Activated CD8-positive, alpha-beta memory T cell treated with anti-CD3 and anti-CD28 coated beads, Interleukin-2, amount 50 U/mL, for 1 hour (primary cell): ENCODE data around the gene MICOS13.

Experiments
- DNase-seq: peaks from one replicate; pipeline ENCODE4 v3.0.0-alpha.2; 2020; ENCODE audit errors: extremely low read depth

The MICOS13 gene

DNA sequence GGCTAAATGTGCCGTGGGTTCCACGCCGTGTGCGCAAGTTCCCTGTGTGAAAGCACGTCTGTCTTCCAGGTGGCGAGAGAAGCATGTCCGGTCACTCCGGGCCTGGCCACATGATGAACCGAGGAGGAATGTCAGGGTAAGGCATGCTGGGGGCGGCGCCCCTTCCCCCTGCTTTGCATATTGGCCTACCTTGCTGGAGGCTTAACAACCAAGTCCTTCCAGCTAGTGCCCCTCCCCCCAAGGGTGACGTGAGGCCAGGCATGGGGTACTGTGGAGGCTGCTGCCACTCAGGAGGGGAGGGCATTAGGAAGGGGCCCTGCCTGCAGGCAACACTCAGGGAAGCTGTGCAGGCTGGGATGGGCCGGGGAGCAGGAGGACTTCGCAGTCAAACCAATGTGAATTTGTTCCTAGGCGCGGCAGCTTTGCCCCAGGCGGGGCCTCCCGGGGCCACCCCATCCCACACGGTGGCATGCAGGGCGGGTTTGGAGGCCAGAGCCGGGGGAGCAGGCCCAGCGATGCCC, 12.5 kb downstream of the MICOS13 start:
- no peak for DNase-seq

DNA sequence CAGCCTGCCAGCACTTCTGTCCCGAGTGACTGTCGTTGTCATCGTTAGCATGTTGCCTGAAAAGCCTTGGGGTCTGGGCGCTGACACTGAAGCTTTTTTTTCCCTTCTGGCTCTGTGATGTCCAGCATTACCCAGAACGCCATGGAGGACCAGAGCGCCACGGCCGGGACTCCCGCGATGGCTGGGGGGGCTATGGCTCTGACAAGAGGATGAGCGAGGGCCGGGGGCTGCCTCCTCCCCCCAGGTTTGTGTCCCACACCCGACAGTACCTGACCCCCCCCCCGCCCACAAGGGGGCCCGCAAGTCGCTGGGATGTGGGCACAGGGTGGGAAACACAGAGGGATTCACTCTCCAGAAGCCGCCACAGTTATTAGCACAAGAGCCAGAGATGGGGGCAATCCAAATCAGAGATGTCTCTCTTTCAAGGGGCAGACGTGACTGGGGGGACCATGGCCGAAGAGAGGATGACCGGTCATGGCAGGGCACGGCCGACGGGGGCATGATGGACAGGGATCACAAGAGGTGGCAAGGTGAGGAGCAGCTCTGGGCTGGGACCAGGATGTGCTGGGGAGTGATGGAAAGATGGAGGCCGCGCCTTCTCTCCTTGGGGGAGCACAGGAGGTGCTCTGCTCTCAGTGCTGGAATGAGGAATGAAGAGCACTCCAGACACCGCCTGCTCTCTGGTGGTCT, 13.2 kb downstream of the MICOS13 start:
- no peak for DNase-seq

DNA sequence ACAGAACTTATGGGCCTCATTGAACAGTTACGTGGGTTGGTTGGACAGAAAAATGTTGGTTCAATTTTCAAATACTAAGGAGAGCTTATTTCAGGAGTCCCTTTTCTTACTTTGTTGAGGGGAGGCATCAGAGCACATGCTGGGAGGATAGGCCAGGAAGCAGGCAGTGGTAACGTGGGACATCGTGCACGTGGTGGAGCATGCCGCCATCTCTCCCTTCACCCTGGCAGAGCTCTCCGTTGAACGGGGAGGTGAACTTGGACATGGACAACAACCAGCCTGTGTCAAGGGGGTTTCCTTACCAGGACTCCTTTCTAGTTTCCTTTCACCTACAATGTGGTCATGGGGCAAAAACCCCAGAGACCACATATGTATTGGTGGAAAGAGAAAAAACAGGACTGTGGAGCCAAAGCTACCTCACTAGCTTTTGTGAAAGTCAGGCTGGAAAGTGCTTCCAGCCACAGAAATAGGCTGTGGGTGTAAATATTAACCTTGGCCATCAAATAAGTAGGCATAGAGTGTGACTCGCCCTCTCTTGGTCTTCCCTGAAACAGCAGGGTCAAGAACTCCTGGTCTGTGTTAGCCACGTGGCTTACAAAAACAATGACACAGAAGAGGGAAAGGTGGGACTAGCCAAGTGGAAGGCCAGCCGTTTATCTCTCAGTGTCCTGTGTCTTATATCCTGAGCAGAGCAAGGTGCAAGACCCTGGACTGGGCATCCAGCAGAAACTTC, 14.4 kb downstream of the MICOS13 start:
- no peak for DNase-seq

DNA sequence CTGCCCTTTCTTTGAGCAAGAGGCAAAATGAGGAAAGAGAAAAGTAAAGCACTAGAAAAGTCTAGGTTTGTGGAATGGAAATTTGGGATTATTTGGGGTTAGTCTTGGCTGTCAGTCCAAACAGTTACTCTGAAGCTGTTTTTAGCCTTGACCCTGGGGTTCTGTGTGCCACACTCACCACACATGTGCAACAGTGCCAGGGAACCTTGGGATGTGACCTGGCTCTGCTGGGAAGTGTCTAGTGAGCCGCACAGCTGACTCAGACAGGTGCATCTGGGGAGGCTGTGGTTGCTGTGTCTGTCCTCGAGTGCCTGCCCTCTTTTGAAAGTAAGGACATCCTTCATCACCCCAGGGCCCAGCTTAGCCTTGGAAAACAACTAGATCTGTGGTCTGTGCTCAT, 15.8 kb downstream of the MICOS13 start:
- DNase-seq: no peak

DNA sequence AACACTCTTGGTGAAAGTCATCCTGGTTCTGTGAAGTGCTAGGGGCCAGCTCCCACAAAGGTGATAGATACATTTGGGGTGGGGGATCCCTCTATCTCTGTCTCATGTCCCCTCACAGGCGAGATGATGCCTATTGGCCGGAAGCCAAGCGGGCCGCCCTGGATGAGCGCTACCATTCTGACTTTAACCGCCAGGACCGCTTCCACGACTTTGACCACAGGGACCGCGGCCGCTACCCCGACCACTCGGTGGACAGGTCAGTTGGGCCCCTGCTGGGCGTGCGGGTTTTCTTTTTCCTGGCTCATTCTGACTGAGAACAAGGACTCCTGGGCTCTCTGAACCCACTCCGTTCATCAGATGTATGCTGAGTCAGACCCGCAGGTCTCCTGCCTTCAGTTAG, 16.4 kb downstream of the MICOS13 start:
- DNase-seq: no peak

DNA sequence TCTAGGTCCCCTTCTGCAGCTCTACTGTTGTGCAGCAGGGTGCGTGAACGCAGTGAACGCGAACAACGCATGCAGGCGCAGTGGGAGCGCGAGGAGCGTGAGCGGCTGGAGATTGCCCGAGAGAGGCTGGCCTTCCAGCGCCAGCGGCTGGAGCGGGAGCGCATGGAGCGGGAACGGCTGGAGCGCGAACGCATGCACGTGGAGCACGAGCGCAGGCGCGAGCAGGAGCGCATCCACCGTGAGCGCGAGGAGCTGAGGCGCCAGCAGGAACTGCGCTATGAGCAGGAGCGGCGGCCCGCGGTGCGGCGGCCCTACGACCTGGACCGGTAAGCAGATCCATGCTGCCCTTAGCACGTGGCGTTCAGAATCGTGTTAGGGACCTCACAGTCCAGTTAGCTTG, 18.8 kb downstream of the MICOS13 start:
- DNase-seq: no peak

DNA sequence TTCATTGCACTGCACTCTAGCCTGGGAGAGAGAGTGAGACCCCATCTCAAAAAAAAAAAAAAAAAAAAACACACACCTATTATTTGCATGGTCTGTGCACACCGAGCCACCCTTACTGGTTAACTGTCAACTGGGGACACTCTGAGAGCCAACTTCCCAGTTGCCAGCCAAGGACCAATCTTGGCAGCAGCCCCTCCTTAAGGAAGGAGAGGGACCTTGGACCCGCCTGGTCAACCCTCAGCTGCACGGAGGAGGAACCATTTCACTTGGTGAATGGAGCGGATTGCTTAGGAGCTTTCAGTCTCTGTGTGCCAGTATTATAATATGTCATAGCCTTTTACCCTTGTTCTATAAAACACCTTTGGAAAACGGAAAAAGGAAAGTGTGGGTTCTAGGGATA, 24.9 kb downstream of the MICOS13 start:
- DNase-seq: no peak

DNA sequence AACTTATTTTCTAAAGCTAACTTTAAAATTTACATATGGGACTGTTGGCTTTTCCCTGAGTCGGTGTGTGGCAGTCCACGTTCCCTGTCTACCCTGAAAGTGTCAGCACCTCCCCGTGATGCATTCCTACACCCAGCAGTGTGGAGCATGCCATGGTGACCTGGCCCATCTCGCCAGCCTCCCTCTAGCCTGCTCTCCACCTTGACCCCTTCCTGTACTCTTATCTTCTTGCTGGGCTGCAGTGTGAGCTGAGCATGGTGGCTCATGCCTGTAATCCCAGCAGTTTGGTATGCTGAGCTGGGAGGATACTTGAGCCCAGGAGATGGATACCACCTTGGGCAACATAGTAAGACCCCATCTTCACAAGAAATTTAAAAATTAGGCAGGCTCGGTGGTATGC, 25.4 kb downstream of the MICOS13 start:
- no peak for DNase-seq

DNA sequence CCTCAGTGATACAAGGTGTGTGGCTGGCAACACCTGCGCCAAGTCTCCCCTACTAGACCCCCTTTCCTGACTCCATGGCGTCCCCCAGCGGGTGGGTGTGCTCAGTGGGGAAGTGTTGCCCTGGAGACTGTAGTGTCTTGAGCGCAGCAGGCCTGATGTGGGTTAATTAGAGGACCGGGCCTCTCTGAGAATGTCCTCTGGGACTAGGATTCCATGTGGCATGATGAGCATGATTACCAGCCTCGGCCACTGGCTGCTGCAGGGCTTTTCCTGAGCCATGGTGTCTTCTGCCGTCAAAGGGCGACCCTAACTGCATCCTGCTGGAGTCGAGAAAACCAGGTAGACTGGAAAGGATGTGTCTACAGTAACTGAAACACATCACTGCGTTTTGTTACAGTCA, 28.1 kb downstream of the MICOS13 start:
- DNase-seq: no peak

DNA sequence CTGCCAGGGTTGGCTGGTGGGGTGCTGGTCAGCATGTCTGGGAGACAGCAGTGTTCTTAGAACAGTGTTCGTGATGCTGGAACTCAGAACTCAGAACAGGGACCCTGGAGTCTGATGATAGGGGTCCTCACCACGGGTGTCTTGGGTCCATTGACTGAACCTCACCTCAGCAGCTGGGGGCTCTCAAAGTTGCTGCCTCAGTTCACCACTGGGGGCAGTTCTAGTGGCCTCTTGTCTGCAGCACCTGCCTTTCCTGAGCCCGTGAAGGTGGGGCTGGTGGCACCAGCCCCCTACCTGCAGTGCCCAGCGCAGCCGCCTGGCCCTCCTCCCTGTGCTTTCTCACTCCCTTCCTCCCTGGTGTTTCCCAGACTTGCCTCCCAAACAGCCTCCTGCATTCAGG, 29.0 kb downstream of the MICOS13 start:
- no peak for DNase-seq

DNA sequence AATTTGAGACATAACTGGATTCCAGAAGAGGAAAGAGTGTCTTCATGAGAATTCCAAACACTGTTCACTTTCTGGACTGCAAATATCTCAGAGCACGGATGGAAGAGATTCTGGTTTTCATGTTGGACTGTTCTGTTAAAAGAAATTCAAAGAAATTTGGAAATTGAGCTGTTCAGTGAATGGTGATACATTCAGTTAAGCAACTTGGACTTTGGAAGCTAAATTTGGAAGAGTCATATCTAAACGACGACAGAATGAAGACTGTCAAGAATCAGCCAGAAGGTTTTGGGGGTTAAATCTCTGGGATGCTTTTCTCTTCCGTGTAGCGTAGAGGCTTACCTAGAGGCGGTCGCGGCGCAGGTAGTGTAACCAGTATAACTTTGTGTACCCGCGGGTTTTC, 31.9 kb downstream of the MICOS13 start:
- no peak for DNase-seq

DNA sequence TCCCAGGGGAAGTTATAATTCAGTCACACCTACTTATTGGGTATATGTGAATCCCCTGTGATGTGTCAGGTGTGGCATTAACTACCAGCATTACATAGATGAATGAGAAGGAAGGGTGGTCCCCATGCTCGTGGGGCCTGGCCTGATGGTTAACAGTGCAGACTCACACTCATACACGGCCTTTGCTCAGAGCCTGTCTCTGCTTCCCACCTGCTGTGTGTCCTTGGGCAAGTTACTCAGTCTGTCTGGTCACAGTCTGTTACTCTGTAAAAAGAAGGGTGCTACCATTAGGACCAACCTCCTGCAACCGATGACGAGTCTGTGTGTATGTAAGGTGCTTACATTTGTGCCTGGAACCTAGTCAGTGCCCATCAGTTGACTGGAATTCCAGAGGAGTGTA, 33.6 kb downstream of the MICOS13 start:
- no peak for DNase-seq

DNA sequence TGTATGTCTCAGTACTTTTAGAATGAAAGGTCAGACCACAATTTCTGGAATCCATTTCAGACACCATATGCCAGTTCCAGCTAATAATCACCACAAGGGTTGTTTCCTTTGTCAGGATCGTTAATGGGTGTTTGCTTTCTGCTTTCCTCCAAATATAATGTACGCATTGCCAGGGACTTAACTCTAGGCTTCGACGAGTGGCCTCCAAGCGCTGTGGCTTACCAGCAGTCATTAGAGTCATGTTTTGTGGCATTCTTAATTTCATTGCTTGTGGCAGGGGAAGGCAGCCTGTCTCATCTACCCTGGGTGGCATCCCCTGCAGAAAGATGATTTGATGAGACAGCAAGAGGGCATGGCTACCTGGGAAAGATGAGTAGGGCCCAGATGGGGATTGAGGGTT, 34.9 kb downstream of the MICOS13 start:
- no peak for DNase-seq

DNA sequence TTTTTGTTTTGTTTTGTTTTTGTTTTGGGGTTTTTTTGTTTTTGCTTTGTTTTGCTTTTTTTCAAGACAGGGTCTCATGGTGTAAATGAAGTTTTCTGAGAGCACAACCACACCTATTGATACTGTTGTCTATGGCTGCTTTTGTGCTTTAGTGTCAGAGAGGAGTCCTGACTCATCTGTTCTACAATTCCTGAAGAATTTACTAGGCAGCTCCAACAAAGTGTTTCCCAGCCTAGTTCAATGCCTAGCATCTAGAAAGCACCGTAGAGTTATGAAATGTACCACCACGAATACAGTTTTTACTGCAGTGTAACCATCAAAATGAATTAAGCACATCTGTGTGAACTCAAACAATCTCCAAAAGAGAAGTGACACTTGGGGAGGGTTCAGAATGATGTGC, 36.3 kb downstream of the MICOS13 start:
- no peak for DNase-seq

DNA sequence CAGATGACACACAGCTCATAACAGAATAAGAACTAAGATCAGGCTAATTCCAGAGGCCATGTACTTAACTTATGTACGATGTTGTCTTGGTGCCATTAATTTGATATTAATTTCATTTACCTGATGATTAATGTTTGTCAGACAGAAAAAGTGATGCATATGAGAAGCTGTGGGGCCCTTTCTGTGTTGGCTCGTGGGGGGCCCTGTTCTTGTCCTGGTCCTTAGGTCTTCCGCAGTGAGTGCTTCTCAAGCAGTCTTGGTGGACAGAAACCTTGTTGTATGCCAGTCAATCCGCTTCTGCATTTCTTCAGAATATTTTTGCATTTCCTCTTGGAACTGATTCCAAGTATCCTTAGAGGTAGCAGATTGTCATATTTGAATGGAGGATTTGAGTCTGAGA, 37.3 kb downstream of the MICOS13 start:
- no peak for DNase-seq

DNA sequence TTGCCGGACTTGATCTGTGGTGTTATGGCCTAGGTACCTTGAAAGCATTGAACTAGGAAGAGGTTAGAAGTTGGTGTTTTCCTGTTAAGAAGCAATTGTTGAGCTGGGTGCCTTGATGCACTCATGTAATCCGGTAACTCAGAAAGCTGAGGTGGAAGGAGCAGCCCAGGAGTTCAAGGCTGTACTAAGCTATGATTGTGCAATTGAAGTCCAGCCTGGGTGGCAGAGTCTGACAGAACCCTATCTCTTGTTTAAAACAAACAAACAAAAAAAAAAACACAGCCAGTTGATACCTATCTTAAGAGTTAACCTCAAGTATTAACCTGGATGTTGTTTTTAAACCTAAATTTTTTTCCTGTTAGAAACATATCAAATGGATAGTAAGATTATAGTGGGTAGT, 38.1 kb downstream of the MICOS13 start:
- DNase-seq: no peak

DNA sequence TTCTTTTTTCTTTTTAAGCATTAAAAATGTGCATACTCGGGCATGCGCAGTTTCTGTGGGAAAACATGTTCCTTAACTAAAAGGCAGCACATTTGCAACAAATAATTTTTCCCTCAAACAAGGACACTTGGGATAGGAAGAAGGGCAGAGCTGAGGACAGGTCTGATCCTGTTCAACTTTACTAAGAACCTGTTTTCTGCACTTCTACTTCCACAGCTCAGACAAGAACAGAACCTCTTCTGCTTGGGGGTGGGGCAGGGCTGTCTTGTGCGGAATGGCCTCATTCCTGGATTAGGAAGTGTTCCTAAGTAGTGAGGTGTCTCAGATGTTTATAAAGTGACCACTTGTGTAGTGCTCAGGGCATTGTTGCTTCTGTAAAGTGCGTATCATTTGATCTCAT, 39.1 kb downstream of the MICOS13 start:
- no peak for DNase-seq

DNA sequence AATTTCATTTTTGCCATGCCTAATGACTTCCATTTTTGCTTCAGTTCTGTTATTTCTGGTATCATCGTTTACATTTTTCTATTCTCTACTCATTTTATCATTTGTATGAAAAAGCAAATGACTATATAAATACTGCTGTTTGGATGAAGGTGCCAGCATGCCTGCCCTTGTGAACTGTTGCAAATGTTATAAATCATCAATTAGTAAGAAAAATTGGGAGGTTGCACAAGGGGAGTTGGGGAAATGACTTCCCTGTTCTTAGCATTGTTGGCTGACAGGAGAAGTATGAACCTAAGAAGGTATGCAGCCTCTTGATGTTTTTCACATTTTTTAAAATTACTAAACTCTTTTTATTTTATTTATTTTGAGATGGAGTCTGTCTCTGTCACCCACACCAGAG, 42.3 kb downstream of the MICOS13 start:
- no peak for DNase-seq

DNA sequence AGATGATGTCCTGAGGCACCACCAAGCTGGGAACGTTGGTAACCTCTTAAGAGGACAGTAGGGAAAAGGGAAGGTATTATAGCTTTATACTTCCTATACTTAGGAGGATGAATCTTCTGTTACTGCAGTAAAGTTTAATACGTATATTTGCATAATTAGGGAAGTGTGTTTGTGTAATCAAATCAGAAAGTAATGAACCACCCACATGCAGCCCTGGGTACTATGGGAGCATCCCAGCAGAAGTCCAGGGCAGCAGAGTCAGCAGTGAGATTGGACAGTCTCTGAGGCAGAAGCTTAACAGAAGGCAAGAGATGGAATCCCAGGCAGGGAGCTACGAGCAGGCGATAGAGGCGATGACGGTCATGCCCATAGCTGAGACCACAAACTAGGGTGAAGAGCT, 44.9 kb downstream of the MICOS13 start:
- DNase-seq: no peak

DNA sequence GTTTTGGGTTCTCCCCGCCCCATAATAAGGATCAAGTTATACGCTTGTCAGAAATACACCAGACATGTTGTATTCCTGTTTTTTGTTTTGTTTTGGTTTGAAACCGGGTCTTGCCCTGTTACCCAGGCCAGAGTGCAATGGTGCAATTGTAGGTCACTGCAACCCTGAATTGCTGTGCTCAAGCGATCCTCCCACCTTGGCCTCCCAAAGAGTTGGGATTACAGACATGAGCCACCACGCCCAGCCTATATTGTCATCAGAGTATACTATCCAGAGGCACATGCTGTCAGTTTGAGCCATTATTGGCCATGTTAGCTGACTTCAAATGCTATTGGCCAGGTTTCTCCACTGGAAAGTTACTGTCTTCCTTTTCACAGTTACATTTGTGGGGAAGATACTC, 47.7 kb downstream of the MICOS13 start:
- no peak for DNase-seq

DNA sequence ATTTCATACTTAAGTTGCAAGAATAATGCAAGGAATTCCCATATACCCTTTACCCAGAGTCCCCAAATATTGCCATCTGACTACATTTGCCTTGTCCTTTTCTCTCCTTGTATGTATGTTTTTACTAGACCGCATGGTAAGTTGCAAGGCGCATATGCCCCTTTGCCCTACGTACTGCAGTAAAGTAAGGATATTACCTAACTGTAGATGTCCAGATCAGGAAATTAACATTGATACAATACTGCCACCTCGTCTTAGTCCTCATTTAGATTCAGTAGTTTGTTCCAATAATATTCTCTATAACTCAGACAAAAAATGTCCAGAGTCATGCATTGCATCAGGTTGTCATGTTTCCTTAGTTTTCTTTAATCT, 48.1 kb downstream of the MICOS13 start:
- DNase-seq: no peak

DNA sequence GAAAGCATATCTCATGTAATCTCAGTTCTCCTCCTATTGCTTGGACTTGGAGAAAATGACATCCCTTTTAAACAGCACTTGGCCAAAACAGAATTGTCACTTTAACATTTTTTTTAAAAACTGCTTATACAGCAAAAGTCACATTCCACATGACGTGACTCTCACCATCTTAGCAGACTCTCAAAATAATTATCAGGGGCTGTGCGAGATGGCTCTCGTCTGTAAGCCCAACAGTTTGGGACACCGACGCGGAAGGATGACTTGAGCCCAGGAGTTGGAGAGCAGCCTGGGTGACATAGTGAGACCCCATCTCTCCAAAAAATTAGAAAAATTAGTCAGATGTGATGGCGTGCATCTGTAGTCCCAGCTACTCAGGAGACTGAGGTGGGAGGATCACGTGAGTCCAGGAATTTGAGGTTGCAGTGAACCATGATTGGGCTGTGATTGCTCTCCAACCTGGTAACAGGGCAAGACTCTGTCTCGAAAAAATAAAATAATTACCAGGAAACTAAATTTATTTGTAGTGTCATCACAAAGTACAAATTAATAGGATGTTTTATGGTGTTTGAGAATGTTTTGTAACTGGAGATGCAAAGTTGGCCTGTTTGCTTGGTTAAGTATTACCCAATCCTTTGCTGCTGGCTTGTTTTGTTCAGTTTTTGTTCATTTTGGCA, 48.6 kb downstream of the MICOS13 start:
- DNase-seq: no peak

DNA sequence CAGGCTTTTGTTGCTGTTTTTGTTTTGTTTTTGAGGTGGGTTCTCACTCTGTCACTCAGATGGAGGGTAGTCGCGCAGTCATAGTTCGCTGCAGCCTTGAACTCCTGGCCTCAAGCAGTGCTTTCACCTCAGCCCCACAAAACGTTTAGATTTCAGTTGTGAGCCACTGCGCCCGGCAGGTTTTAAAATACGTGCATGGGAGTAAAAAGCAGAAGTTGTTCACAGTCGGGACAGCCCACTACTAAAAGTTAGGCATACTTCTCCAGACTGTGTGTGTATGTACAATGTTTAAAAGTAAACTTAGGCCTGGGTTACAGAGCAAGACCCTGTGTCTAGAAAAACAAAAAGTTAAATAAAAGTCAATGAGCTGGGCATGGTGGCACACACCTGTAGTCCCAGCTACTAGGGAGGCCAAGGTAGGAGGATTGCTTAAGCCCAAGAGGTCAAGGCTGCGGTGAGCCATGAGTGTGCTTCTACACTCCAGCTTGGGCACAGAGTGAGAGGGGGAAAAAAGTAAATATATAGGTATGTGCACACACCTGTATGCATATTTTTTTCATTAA, 51.3 kb downstream of the MICOS13 start:
- no peak for DNase-seq
